RWPE1 (cell line): ENCODE data around the gene LMF2.

Experiments used
- CTCF ChIA-PET: fragments of 350-600 bp; sonication (Branson Sonifier 250); formaldehyde crosslinking; extraction: SDS; loops from one replicate; lab custom pipeline; 2021; lab: Yijun Ruan, JAX
- POLR2A ChIA-PET: fragments of 400-600 bp; formaldehyde crosslinking; extraction: SDS; loops from one replicate; lab custom pipeline; 2020; ENCODE audit warnings: antibody characterized with exemption; ENCODE audit not compliant: low non-redundant PET; lab: Yijun Ruan, JAX
- DNase-seq: peaks from one replicate; pipeline ENCODE4 v3.0.0; 2012; ENCODE audit warnings: low spot score
- H3K27ac ChIP-seq: fragments of 450-650 bp; 2 replicates; pipeline ENCODE4 v1.5.1; 2017
- CTCF ChIP-seq: fragments of 450-650 bp; conservative IDR thresholded peaks from 2 replicates; pipeline ENCODE4 v1.5.1; 2017; ENCODE audit warnings: low read depth, mild to moderate bottlenecking

LMF2 gene

GRCh38 chr22:50507421-50507990, at the start of gene LMF2:
Gene LMF2 (minus strand): TSS chr22:50507702. CDS start chr22:50507675, 27 bp downstream.
- no peak for TF ChIP-seq CTCF
- DNase-seq: peak; percentile 83
- CTCF ChIA-PET: no interaction called here
- peak within 1 kb of the TSS; percentile 91 for H3K27ac ChIP-seq
- POLR2A ChIA-PET: interaction anchor here (0.6 to 0.8 kb wide), 2 partner anchors 14 to 18 kb away, joined by 4 to 5 read pairs; partner anchors contain the start of gene SCO2

DNA sequence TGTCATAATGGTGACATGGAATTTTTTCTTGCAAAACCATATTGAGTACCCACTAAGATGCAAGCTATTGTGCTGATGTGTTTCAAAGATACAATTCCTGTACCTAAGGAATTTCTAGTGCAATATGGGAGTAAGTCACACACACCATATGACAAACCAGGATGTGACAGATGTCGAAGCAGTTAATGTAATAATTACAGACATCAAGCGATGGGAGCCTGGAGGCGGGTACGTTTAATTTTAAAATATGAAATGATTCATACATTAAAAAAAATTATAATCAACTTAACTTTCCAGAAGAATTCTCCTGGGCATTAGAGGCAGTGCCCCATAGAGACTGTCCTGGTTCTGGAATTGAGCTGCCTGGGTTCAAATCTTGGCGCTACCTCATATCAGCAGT, 49.2 kb upstream of the LMF2 start:
- ChIA-PET CTCF (no interaction called here), POLR2A (no interaction called here)
- TF ChIP-seq CTCF: no peak
- no peak for DNase-seq
- H3K27ac ChIP-seq: no peak overlapping the region

GRCh38 chr22:50553310-50553709, 45.8 kb upstream of the LMF2 start:
- TF ChIP-seq CTCF: no peak
- no peak for DNase-seq
- POLR2A ChIA-PET: interaction anchor here (0.7 kb wide), 1 partner anchor 11 kb away, joined by 5 read pairs; no protein-coding TSS in a partner anchor
- H3K27ac ChIP-seq: no peak overlapping the region
- CTCF ChIA-PET: interaction anchor here (1.1 kb wide), 1 partner anchor 68 kb away, joined by 3 read pairs; no protein-coding TSS in a partner anchor

GRCh38 chr22:50551160-50551752, 43.8 kb upstream of the LMF2 start:
- no peak for TF ChIP-seq CTCF
- H3K27ac ChIP-seq: no peak overlapping the region
- ChIA-PET CTCF (interaction anchor here (0.5 kb wide), 1 partner anchor 26 kb away, joined by 3 read pairs; the partner anchor contains the start of gene SCO2), POLR2A (interaction anchor here (0.6 kb wide), 1 partner anchor 20 kb away, joined by 8 read pairs; no protein-coding TSS in a partner anchor)
- DNase-seq: no peak

GRCh38 chr22:50550395-50550794, 42.9 kb upstream of the LMF2 start:
- POLR2A ChIA-PET: interaction anchor here (0.6 kb wide), 1 partner anchor 19 kb away, joined by 8 read pairs; no protein-coding TSS in a partner anchor
- CTCF ChIA-PET: interaction anchor here (0.5 kb wide), 1 partner anchor 25 kb away, joined by 3 read pairs; the partner anchor contains the start of gene SCO2
- DNase-seq: no peak
- no peak overlapping the region for H3K27ac ChIP-seq
- TF ChIP-seq CTCF: no peak

DNA sequence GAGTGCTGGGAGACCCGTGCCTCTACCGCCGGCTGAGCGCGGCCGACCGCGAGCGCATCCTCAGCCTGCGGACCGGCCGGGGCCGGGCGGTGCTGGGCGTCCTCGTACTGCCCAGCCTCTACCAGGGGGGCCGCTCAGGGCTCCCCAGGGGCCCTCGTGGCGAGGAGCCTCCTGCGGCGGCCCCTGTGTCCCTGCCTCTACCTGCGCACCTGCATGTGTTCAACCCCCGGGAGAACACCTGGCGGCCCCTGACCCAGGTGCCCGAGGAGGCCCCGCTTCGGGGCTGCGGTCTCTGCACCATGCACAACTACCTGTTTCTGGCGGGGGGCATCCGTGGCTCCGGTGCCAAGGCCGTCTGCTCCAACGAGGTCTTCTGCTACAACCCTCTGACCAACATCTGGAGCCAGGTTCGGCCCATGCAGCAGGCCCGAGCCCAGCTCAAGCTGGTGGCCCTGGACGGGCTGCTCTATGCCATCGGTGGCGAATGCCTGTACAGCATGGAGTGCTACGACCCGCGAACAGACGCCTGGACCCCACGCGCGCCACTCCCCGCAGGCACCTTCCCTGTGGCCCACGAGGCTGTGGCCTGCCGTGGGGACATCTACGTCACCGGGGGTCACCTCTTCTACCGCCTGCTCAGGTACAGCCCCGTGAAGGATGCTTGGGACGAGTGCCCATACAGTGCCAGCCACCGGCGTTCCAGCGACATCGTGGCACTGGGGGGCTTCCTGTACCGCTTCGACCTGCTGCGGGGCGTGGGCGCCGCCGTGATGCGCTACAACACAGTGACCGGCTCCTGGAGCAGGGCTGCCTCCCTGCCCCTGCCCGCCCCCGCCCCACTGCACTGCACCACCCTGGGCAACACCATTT, 41.7 kb upstream of the LMF2 start:
- ChIA-PET POLR2A (no interaction called here), CTCF (no interaction called here)
- no peak for DNase-seq
- TF ChIP-seq CTCF: no peak
- no peak overlapping the region for H3K27ac ChIP-seq
